ENCODE results near the gene FNDC3B.
"Not testable (repeated sequence)": the region's sequence is repeated elsewhere in the genome, so short reads cannot be mapped to it uniquely, and the experiment has no call there.

FNDC3B gene

DNA sequence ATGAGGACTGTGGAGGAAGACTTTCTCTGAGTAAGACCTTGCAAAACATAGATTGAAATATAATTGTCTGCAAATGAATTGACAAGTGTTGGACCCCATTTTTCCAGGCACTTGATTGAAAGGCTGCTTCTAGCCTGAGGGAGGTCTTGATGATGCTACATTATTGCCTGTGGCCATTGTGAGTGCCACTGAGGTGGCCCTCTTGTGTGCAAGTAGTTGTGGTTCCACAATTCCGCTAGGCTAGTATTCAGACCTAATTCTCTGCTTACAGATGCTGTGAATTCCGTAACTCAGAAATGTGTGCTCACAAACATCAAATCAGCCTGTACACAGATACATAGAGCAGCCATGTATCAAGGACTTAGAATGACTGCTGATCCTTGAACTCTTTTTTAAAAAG is 34.7 kb downstream of the FNDC3B start:
- DNase-seq (ENCODE audit: low read depth), result no peak

DNA sequence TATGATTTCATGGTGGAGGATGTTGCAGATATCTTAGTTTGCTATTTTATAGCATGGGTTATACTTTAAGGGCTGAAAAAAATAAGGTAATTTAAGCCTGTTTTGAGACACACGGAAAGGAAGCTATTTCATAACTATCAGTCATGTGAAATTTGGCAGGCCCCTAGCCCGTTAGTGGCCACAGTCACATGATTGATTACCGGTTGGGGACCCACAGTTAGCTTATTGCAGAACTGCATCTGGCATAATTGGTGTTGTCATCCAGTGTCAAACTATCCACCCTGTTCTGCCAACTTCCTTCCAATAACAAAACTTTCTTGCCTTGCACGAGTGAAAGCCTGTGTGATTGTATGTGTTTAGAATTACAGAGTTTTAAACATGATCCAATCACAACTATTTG is 35.2 kb downstream of the FNDC3B start:
- DNase-seq (ENCODE audit: low read depth), result no peak

DNA sequence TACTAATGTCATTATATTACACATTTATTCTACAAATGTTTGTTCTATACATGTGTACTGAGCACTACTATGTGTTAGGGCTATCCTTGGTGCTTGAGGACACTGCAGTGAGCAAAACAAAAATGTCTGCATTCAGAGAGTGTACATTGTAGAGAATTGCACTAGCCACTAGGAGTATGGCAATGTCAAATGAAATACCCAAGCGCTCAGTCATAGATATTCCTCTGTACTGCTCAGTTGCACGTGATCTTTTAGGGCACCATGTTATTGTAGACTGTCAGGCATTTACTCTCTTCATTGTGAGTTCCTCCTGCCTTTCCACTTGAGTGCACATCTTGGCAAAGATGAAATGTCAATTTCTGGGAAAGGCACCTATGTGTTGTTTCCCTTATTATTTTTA is 36.8 kb downstream of the FNDC3B start:
- no peak for DNase-seq (ENCODE audit: low read depth)

DNA sequence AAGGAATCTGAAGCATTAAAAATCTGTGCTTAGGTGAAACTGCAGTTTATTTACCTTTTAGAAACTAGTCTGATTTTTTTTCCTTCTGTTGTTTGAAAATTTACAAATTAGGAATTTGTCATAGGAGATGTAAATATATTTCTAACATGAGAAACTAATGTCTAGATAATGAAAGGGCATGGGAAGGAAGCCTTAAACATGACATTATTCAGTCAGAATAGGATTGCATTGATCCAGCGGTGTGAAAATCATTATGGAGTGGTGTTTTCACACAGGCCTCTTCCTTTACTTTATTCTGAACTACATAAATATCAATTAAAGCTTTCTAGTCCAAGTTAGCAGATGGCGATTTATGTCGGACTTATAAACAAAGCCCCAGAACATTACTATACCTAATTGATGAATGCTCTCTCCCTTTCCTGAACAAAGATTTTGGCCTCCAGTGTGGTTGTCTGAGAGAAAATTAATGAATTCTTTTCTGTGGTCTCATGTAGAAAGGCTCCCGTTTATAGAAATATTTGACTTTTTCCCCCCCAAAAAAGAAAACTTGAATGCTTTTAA is 37.9 kb downstream of the FNDC3B start:
- no peak for DNase-seq (ENCODE audit: low read depth)

DNA sequence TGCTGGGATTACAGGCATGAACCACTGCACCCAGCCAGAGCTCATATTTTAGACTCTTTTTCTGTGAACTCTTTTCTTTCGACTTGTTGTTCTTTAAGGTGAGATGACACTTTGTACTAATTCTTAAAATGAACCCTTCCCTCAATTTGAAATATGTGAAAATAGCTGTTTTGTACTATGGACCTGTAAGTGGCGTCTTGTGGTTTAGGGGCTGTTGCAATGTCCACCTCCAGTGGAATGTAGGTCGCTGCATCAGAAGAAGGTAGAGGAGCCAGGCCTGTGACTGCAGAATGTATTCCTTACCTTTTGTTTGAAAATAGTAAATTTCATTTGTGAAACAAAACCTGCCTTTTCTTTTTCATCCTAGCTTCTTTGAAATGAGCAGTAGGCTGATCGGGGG is 38.9 kb downstream of the FNDC3B start:
- DNase-seq (ENCODE audit: low read depth), result no peak

DNA sequence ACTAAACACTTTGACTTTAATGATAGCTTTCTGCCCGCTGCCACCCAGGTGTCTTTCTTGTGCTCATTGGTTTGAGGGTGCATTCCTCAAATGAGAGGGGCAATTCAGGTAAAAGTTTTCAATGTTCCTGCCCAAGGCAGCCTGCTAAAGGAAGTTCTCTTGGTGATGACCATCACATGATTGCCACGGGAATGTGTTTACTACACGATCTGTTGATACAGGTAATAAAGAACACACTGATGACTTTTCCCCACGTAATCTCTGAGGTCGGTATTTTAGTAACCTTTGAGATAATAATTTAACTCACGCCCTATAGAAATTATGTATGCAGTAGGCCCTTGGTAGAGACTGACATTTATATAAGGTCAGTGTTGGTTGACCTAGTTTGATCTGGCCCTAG is 39.3 kb downstream of the FNDC3B start:
- DNase-seq (ENCODE audit: low read depth), result no peak

DNA sequence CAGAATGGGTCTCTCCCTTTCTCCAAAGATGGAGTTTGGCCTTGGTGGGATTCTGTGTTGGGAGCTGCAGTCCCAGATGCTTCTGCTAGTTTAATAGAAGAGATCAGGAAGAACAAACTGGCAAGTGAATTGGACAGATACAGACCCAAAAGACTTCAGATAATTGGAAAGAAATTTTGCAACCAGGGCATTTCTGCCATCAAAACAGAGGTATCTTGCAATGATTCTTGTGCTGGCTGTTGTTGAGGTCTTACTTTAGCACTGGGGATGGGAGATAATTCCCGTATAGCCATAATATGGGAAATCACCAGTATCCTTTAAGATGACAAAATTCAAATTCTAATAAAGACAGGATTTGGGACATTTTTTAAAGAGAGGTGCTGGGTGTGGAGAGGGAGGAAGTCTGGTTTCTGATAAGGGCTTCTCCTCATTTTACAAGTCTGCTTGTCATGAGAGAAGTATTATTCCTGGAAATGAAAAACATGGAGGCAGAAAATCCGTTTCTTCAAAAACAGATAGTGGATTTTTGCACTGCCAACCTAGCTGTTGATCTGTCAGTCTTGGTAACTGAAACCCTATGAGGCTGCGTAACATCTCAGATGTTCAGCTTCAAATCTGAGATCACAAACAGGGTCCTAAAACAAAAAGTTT is 40.1 kb downstream of the FNDC3B start:
- DNase-seq (ENCODE audit: low read depth), result no peak

DNA sequence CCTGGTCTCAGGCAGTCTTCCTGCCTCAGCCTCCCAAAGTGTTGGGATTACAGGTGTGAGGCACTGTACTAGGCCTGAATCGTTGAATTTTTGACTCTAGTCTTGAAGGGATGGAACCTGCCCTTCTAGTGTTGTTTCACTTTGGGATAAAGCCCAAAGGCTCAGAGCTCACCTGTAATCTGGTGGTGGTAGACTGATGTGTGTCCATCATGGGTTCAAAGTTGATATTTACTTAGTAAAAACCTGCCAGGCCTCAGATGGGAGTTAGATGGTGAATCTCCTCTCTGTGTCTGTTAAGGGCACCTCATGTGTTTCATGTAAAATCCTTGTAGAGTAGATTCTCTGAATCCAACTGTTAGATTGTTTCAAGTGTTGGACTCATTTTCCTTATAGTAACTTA is 41.1 kb downstream of the FNDC3B start:
- no peak for DNase-seq (ENCODE audit: low read depth)

DNA sequence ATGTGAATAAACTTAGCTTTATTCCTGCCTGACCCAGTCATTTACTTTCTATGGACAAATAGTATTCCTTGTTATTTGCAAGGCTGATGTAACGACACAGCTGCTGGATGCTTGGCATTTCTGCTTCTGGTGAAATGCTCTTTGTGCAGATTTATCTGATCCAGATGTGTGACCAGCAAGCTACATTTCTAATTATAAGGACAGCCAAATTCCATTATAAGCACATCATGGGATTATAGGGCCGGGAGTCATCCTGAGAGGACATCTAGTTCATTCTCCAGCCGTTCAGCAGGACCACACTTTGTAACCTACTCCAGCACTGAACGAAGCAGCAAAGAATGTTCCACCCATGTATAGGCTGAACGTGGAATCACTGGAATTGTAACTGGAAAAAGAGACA is 42.9 kb downstream of the FNDC3B start:
- peak; percentile 100 for DNase-seq (ENCODE audit: low read depth)

DNA sequence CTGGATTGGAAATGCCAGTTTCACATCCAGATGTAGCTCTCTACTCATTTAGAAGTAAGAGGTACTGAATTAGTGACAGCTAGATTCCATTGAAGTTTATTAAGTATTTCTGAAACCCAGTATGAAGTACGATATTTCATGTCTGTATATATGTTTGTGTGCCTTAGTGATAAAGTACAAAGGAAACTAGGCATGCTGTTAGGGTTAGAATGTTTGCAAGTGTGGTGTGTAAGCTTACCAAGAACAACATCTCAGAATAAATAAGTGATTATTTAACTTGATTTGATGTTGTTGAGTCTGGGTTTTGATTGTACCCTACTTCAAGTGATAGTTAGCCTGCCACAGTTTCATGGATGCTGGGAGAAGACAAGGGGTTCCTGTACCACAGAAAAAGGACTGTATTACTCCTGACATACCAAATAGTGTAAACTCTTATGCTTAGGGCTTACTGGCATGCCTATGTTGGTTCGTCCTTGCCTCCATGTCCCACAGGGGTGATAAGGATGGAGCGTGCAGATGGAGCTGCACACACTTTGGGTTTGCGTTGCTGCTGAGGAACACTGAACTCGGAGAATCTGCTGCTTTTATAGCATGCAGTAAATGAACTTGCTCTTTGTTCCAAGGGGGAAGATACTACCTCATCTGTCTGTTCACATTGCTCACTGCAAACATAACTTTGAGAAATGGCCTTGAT is 43.6 kb downstream of the FNDC3B start:
- DNase-seq (ENCODE audit: low read depth), result no peak

DNA sequence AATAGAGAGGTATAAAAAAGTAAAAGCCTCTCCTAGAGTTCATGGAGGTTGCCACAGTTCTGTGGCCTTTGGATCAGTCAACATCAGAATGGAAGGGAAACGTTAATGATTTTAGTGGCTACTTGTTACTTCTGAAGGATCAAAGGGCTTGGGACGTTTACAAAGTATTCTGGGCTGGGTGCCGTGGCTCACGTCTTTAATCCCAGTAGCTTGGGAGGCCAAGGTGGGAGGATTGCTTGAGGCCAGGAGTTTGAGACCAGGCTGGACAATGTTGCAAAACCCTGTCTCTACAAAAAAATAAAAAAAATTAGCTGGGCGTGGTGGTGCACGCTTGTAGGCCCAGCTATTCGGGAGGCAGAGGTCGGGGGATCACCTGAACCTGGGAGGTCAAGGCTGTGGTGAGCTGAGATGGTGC is 44.6 kb downstream of the FNDC3B start:
- DNase-seq (ENCODE audit: low read depth), result no peak

DNA sequence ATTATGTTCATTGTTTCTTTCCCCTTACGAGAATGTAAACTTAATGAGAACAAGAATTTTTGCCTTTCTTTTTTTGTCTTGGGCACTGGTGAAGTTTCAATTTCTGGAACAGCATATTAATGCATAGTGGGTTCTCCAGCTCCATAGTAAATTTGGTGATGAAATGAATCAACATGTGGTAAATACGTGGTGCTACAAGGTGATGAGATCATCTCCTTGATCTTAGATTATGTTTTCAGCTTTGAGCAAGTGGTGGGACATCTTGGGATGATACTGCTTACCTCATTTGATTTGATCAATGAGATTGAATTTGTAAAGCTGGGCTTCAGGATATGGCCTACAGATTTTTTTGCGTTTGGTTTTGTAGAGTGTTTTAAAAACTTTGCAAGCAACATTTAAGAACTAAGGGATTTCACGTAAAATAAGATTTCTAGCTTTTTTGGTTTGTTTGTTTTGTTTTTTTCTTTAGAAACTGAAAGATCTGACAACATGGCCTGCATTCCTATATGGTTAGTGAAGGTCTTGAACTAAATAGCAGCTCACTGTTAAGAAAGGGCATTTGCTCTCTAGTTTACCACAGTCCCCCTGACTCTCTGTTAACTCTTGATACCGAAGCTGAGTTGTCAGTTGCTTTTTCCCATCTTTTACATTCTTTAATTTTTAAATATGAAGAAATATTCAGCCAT is 45.6 kb downstream of the FNDC3B start:
- DNase-seq (ENCODE audit: low read depth), result peak; percentile 48

DNA sequence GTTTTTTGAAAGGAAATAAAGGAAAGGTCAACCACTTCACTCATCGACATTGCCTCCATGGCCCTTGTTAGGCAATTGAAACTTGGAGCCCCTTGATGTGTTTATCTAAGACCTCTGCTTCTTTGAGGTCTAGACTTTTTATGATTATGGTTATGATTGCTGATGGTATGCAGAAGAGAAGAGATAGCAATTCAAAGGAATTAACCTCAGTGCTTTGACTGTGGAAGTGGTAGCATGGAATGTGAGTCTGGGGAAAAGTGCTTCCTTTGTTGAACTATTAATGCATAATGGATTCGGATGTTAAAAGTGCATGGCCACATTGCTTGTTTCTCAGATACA is 46.1 kb downstream of the FNDC3B start:
- DNase-seq (ENCODE audit: low read depth), result peak; percentile 24

DNA sequence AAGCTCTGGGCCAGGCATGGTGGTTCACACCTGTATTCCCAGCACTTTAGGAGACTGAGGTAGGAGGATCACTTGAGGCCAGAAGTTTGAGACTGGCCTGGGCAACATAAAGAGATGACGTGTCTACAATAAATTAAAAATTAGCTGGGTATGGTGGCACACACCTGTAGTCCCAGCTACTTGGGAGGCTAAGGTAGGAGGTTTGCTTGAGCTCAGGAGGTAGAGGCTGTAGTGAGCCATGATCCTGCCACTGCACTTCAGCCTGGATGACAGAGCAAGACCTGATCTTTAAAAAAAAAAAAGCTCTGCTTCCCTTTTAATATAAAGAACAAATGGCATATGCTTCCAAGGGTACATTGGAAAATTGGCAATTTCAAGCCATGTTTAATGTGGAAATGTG is 46.7 kb downstream of the FNDC3B start:
- DNase-seq (ENCODE audit: low read depth), result no peak

DNA sequence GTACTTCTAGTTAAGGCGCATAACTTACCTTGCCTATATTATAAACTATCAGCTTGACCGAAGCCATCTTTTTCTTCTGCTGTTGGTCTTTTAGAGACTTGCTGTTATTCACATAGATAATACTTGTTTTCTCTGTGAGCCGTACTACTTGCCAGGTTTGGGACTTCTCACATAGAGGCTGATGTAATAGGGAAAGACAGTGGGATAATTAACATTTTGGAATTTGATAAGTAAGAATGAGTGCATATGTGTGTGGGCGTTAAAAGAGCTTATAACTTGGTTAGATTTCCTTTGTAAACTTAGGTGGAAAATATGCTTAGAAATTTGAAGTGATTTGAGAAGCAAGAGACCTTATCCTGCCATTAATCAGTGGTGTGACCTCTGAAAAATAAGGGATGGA is 47.8 kb downstream of the FNDC3B start:
- DNase-seq (ENCODE audit: low read depth), result peak; percentile 26

DNA sequence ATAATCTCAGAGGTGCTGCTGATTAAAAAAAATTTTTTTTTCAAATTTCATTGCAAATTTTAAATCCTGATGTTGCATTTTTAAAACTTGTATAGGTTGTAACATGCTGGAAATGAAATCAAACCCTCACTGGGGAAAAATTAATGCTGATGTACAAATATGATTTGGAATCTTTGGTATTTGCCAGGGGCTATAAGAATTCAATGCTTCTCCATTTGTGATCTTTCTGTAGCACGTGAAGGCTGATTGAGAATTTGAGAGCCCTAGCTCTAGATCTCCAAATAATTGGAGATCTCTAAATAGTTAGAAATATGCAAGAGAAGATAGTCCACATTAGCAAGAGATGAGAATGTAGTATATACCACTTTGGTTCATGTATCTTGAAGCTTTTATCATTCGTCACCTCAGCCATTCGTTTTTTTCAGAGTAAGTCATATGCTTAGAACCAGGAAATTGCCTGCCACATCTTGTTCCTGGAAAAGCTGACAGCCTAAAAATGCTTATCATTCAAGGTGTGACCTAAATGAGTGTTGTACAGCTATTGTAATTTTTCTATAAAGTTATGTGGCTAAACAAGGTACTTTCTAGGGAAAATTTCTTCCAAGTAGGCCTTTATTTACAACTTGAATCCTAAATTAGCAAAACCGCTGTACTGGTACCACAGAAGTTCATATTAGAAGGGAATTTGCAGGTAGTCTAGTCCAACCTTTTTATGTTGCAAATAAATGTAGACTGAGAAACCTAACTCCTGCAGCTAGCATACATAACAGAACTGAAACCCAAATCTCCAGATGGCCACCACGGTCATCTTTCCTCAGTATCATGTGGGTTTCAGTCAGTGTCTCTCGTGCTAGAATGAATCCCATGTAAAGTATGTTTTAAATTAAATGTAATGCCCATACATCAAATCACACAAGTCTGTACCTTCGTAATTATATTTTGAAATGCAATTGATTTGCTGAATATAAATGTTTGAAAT is 48.5 kb downstream of the FNDC3B start:
- no peak for DNase-seq (ENCODE audit: low read depth)

DNA sequence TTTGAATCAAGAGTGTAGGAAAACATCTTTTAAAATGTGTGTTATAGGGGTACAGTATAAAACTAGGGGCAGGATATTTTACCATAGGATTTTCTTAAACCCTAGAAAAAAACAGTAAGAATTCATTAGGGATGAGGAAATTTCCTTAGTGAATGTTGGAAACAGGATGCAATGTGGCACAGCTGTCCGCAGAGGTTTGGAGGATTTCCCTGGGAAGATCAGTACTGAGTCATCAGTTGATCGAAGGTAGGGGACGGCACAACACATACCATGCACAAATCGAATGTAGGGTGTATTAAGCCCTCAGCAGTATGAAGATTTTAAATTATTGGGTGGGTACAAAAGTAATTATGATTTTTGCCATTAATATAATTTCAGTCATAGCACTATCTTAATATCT is 49.9 kb downstream of the FNDC3B start:
- no peak for DNase-seq (ENCODE audit: low read depth)

DNA sequence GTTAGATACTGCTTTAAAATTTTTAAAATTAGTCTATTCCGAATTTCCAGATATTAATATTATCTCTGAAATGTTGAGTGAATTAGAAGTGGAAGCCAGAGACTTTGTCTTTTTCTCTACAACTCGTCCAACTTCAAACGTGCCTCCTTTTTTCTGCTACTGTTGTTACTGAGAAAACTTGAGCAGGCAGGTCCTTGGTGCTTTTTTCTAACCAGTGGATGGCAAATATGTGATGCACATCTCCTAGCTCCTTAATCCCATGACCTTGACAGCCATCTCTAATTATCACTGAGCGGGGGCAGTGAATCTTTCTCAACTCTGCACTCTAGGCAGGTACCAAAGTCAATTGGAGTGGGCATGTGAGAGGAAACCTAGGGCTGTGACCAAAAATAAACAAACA is 50.7 kb downstream of the FNDC3B start:
- no peak for DNase-seq (ENCODE audit: low read depth)

DNA sequence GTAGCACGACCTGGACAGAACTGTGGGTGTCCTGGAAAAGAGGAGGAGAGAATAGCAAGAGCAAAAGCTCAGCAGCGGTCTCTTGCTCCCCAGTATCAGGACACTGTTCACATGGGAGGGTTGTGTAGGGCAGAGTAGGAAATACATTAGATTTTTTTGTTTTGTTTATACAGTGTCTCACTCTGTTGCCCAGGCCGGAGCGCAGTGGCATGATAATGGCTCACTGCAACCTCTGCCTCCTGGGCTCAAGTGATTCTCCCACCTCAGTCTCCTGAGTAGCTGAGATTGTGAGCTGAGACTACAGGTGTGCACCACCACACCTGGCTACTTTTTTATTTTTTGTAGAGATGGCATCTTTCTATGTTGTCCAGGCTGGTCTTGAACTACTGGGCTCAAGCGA is 53.3 kb downstream of the FNDC3B start:
- DNase-seq (ENCODE audit: low read depth), result no peak

DNA sequence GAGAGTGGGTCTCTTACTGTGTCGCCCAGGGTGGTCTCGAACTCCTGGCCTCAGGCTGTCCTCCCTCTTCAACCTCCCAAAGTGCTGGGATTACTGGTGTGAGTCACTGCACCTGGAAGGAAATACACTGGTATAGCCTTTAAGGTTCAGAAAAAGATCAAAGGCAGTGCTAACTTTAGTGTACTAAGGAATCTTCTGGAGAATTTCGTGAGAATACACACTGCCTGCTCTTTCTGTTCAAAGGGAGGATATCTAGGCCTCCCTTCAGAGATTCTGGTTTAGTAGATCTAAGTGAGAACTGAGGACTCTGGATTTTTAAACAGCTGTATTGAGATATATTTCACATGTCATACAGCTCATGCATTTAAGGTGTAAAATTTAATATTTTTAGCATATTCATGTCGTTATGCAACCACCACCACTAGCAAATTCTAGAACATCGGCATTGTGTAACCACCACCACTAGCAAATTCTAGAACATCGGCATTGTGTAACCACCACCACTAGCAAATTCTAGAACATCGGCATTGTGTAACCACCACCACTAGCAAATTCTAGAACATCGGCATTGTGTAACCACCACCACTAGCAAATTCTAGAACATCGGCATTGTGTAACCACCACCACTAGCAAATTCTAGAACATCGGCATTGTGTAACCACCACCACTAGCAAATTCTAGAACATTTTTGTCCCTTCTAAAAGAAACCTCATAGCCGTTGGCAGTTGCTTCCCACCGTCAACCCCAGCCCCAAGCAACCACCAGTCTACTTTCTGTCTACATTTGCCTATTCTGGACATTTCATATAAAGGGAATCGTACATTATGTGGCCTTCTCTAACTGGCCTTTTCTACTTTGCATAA is 54.4 kb downstream of the FNDC3B start:
- DNase-seq (ENCODE audit: low read depth), result not testable (repeated sequence)
